ENCODE measurements around the gene MS4A15.
"Not testable (repeated sequence)": the region's sequence is repeated elsewhere in the genome, so short reads cannot be mapped to it uniquely, and the experiment has no call there.

The MS4A15 gene, protein sequence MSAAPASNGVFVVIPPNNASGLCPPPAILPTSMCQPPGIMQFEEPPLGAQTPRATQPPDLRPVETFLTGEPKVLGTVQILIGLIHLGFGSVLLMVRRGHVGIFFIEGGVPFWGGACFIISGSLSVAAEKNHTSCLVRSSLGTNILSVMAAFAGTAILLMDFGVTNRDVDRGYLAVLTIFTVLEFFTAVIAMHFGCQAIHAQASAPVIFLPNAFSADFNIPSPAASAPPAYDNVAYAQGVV

DNA sequence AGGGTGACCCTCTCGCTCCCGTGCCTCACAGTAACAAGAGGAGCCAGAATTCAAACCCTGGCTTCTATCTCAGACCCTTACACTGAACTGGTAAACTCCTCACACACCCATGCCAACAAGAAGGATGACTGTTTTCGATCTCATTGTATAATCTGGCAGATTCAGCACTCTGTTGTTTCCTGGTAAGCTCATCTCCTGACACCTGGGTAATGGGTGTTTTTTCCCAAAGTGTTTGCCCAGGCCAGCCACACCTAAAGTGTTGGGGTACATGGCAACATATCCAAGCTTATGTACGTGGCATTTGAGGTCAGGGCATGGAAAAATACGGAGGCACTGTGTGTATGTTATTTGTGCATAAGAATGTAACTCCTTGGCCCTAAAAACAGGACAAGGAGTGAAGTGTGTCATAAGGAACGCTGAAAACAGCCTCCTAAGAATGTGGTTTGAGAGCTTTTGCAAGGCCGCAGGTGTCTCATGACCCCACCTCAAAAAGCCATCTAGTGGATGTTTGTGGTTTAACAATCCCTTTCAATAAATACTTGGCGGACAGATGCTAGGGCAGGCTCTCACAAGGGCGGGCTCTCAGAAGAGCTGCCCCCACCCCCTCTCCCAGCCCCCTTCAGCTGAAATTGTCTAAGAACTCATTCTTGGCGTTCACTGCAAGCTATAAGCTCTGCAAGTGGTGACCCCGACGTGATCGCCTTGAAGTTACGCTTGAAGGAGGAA is at the start of gene MS4A15:
Gene MS4A15, plus strand, starts transcription at position 561 of the 726 bp plus-strand sequence. CDS start 6,867 bp downstream, outside the sequence.
- Histone ChIP-seq H3K27me3 (replicated peaks; ENCODE audit: control insufficient read depth, insufficient read depth, low read length) (peaks cover 53% of the 10 kb centered on the region), H3K4me3 (ENCODE audit: low read length) (no peak within 1 kb of the TSS), H3K9me3 (ENCODE audit: control insufficient read depth, low read length) (peaks cover 4% of the 10 kb centered on the region), H3K4me1 (ENCODE audit: control insufficient read depth, insufficient read depth, low read length) (no peaks in the 10 kb centered on the region), H3K36me3 (ENCODE audit: control insufficient read depth, insufficient read depth, low read length, severe bottlenecking) (no peaks in the 10 kb centered on the region), H3K9ac (ENCODE audit: low read length) (no peak within 1 kb of the TSS)
- no peak for DNase-seq (ENCODE audit: low read depth)

DNA sequence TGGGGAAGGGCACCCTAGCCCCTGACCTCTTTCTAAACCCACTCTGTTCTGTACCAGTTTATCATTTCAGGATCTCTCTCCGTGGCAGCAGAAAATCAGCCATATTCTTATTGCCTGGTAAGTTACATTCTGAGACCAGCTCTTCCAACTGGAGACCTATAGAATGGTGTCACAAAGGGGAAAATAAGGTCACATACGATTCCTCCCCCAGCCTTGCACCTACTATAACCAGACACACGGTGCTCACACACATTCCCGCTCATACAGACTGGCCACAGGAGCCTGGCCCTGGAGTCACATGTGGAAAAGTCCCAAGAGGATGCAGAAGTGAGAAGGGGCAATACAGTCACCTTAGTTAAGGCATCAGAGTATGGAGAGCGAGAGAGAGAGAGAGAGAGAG is 49.7 kb upstream of the MS4A15 start:
- Histone ChIP-seq H3K9me3 (ENCODE audit: control insufficient read depth, low read length) (no peaks in the 10 kb centered on the region), H3K36me3 (ENCODE audit: control insufficient read depth, insufficient read depth, low read length, severe bottlenecking) (no peaks in the 10 kb centered on the region), H3K4me3 (ENCODE audit: low read length) (no peak overlapping the region), H3K27me3 (replicated peaks; ENCODE audit: control insufficient read depth, insufficient read depth, low read length) (no peaks in the 10 kb centered on the region), H3K9ac (ENCODE audit: low read length) (no peak overlapping the region), H3K4me1 (ENCODE audit: control insufficient read depth, insufficient read depth, low read length) (no peaks in the 10 kb centered on the region)
- DNase-seq (ENCODE audit: low read depth), result no peak

DNA sequence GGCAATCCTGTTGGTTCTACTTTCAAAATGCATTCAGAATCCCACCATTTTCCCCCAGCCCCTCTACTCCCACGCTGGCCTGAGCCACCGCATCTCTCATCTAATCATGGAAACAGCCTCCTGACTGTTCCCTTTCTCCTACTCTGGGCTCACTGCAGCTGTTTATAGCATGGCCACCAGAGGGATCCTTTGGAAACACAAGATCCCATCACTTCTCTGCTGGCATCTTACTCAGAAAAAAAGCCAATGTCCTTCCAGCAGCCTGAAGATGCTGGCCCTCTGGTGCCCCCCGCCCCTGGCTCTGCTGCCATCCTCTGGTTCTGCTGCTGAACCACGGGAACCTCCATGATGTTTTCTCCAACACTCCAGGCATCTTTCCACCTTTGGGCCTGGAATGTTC is 46.2 kb upstream of the MS4A15 start:
- no peak for DNase-seq (ENCODE audit: low read depth)
- H3K4me1 ChIP-seq (ENCODE audit: control insufficient read depth, insufficient read depth, low read length), result no peaks in the 10 kb centered on the region
- H3K9ac ChIP-seq (ENCODE audit: low read length), result no peak overlapping the region
- H3K4me3 ChIP-seq (ENCODE audit: low read length), result no peak overlapping the region
- no peaks in the 10 kb centered on the region for H3K36me3 ChIP-seq (ENCODE audit: control insufficient read depth, insufficient read depth, low read length, severe bottlenecking)
- H3K9me3 ChIP-seq (ENCODE audit: control insufficient read depth, low read length), result no peaks in the 10 kb centered on the region
- H3K27me3 ChIP-seq (replicated peaks; ENCODE audit: control insufficient read depth, insufficient read depth, low read length), result no peaks in the 10 kb centered on the region

DNA sequence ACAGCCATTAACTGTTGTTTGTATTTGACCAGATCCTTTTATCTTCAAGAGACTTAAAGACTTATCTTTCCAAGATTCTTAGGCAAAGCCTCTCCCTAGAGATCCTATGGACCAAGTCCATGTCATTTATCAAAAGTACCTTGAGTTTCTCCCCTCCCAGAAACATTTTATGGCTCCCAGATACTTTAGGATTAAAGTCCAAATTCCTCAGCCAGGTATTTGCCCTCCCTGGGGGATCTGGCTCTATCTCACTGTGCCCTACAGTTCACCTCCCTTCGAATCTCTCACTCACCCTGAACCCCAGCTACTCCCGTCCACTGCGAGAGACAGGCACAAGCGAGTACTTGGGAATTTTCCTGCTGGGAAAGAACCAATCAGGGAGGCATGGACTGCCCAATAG is 45.4 kb upstream of the MS4A15 start:
- no peaks in the 10 kb centered on the region for H3K27me3 ChIP-seq (replicated peaks; ENCODE audit: control insufficient read depth, insufficient read depth, low read length)
- H3K4me1 ChIP-seq (ENCODE audit: control insufficient read depth, insufficient read depth, low read length), result no peaks in the 10 kb centered on the region
- no peak for DNase-seq (ENCODE audit: low read depth)
- no peak overlapping the region for H3K9ac ChIP-seq (ENCODE audit: low read length)
- no peaks in the 10 kb centered on the region for H3K36me3 ChIP-seq (ENCODE audit: control insufficient read depth, insufficient read depth, low read length, severe bottlenecking)
- no peak overlapping the region for H3K4me3 ChIP-seq (ENCODE audit: low read length)
- H3K9me3 ChIP-seq (ENCODE audit: control insufficient read depth, low read length), result no peaks in the 10 kb centered on the region

DNA sequence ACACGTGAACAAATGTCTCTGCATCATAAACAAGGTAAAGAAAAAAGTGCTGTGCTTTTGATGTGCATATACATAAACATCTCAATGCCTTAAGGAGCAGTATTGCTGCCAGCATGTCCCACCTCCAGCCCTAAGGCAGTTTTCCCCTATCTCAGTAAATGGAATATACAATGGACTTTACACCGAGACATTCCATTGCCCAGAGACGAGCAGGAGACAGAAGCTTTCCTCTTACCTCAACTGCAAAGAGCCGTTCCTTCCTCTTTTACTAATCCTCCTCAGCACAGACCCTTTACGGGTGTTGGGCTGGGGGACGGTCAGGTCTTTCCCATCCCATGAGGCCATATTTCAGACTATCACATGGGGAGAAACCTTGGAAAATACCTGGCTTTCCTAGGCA is 43.2 kb upstream of the MS4A15 start:
- DNase-seq (ENCODE audit: low read depth); H3K27me3 ChIP-seq (replicated peaks; ENCODE audit: control insufficient read depth, insufficient read depth, low read length); H3K4me1 ChIP-seq (ENCODE audit: control insufficient read depth, insufficient read depth, low read length); H3K36me3 ChIP-seq (ENCODE audit: control insufficient read depth, insufficient read depth, low read length, severe bottlenecking); H3K4me3 ChIP-seq (ENCODE audit: low read length); H3K9me3 ChIP-seq (ENCODE audit: control insufficient read depth, low read length); H3K9ac ChIP-seq (ENCODE audit: low read length): not testable (repeated sequence)

DNA sequence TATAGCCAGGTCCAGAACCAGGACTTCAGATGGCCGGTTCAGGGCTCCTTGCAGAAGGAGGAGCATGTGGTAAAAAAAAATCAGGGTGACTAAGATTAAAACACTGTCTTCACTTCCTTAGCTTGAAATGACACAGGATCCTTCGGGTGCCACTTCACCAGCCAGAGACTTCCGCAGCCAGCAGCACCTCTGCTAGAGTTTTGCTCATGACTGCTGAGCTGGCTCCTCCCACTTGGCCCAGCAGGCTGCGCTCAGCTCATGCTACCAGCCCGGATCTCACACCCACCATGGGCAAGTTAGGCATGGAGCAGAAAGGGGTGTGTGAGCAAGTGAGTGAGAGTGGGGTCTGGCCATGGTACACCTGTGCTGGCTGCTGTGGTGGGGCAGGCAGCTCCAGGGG is 38.7 kb upstream of the MS4A15 start:
- H3K27me3 ChIP-seq (replicated peaks; ENCODE audit: control insufficient read depth, insufficient read depth, low read length), result peaks cover 3% of the 10 kb centered on the region
- no peaks in the 10 kb centered on the region for H3K4me1 ChIP-seq (ENCODE audit: control insufficient read depth, insufficient read depth, low read length)
- H3K9ac ChIP-seq (ENCODE audit: low read length), result no peak overlapping the region
- no peaks in the 10 kb centered on the region for H3K36me3 ChIP-seq (ENCODE audit: control insufficient read depth, insufficient read depth, low read length, severe bottlenecking)
- peaks cover 7% of the 10 kb centered on the region for H3K9me3 ChIP-seq (ENCODE audit: control insufficient read depth, low read length)
- no peak for DNase-seq (ENCODE audit: low read depth)
- H3K4me3 ChIP-seq (ENCODE audit: low read length), result no peak overlapping the region

DNA sequence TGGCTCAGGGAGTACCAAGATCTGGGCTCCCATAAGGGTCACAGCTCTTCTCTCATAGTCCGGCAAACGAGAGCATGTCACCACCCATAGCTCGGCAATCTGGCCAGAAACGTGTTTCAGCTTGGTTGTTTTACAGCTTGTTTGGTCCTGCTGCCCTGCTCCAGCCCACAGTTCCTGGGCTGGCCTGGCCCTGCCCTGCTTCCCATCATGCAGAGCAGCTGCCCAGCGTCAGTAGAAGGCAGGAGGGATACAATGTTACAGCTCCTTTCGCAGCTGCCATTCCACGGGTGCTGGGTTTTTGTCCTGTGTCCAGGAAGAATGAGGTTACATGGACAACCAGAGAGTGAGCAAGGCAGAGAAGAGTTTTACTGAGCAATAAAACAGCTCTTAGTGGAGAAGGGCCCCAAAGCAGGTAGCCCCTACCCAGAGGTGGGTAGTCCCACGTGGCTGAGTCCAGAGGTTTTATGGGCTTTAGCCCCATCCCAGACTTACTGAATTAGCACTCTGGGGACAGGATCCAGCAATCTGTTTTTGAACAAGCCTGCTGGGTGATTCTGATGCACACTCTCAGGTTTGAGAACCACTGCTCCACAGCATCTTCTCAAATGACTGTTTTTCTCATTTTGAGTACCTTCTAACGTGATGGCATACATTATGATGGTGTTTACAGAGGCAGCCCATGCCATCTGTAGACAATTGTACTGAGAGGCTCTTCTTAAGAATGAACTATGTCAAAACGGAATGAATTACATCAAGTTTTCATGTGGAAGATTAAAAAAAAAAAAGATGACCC is 37.9 kb upstream of the MS4A15 start:
- Histone ChIP-seq H3K27me3 (replicated peaks; ENCODE audit: control insufficient read depth, insufficient read depth, low read length) (peaks cover 8% of the 10 kb centered on the region), H3K9me3 (ENCODE audit: control insufficient read depth, low read length) (peaks cover 7% of the 10 kb centered on the region), H3K9ac (ENCODE audit: low read length) (no peak overlapping the region), H3K36me3 (ENCODE audit: control insufficient read depth, insufficient read depth, low read length, severe bottlenecking) (no peaks in the 10 kb centered on the region), H3K4me3 (ENCODE audit: low read length) (no peak overlapping the region), H3K4me1 (ENCODE audit: control insufficient read depth, insufficient read depth, low read length) (no peaks in the 10 kb centered on the region)
- DNase-seq (ENCODE audit: low read depth), result no peak

DNA sequence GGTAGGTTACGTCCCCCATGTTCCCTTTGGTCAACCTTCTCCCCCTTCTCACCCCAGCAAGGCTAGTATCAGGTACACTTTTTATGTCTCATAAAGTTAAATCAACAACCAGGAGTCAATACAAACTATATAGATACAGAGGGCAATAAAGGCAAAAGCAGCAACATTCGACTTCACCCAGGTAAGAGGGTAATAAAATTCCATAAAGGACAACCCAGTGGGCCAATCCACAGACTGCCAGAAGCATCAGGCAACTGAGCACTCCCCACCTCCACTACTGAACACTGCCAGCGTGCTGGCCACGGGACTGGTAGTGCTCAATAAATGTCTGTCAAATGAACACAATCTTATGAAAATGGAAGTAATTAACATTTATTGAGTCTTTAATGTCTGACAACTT is 37.3 kb upstream of the MS4A15 start:
- no peak for DNase-seq (ENCODE audit: low read depth)
- H3K9me3 ChIP-seq (ENCODE audit: control insufficient read depth, low read length), result peaks cover 7% of the 10 kb centered on the region
- no peaks in the 10 kb centered on the region for H3K36me3 ChIP-seq (ENCODE audit: control insufficient read depth, insufficient read depth, low read length, severe bottlenecking)
- H3K4me1 ChIP-seq (ENCODE audit: control insufficient read depth, insufficient read depth, low read length), result no peaks in the 10 kb centered on the region
- H3K27me3 ChIP-seq (replicated peaks; ENCODE audit: control insufficient read depth, insufficient read depth, low read length), result peaks cover 9% of the 10 kb centered on the region
- H3K9ac ChIP-seq (ENCODE audit: low read length), result no peak overlapping the region
- H3K4me3 ChIP-seq (ENCODE audit: low read length), result no peak overlapping the region

DNA sequence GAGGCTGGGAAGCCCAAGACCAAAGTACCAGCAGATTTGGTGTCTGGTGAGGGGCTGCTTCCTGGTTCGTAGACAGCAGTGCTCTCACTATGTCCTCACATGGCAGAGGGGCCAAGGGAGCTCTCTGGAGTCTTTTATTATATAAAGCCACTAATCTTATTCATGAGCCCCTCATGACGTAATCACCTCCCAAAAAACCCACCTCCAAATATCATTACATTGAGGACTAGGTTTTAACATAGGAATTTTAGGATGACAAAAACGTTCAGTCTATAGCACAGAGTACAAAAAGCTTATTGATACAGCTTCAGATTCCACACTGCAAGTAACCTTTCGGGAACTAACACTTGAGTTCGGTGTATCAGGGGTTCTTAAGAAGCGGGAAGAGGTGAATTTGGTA is 36.2 kb upstream of the MS4A15 start:
- no peaks in the 10 kb centered on the region for H3K4me1 ChIP-seq (ENCODE audit: control insufficient read depth, insufficient read depth, low read length)
- no peaks in the 10 kb centered on the region for H3K36me3 ChIP-seq (ENCODE audit: control insufficient read depth, insufficient read depth, low read length, severe bottlenecking)
- peaks cover 12% of the 10 kb centered on the region for H3K27me3 ChIP-seq (replicated peaks; ENCODE audit: control insufficient read depth, insufficient read depth, low read length)
- peaks cover 7% of the 10 kb centered on the region for H3K9me3 ChIP-seq (ENCODE audit: control insufficient read depth, low read length)
- H3K4me3 ChIP-seq (ENCODE audit: low read length), result no peak overlapping the region
- DNase-seq (ENCODE audit: low read depth), result no peak
- no peak overlapping the region for H3K9ac ChIP-seq (ENCODE audit: low read length)

DNA sequence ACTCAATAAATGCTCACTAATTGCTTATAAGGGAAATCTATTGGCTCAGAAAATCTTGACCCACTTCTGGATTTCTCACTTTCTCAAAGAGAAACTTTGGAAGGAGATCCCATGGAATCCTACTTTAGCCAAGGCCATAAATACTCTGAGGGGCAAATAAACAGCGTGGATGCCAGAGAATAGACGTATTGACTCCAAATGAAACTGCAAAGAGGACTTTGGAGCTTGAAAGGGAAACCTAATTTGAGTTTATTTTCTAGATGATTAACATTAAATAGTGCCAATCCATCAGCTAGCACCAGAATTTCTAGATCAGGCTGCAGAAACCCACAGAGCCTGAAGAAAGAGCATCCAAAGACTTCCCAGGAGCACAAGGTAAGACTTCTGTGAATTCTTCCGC is 32.2 kb upstream of the MS4A15 start, which contains the start of gene MS4A18:
Gene MS4A18, plus strand, starts transcription at position 301 of the 400 bp plus-strand sequence.
- Histone ChIP-seq H3K9ac (ENCODE audit: low read length) (no peak within 1 kb of the TSS), H3K4me3 (ENCODE audit: low read length) (no peak within 1 kb of the TSS), H3K9me3 (ENCODE audit: control insufficient read depth, low read length) (no peaks in the 10 kb centered on the region), H3K36me3 (ENCODE audit: control insufficient read depth, insufficient read depth, low read length, severe bottlenecking) (no peaks in the 10 kb centered on the region), H3K27me3 (replicated peaks; ENCODE audit: control insufficient read depth, insufficient read depth, low read length) (peaks cover 24% of the 10 kb centered on the region), H3K4me1 (ENCODE audit: control insufficient read depth, insufficient read depth, low read length) (no peaks in the 10 kb centered on the region)
- no peak for DNase-seq (ENCODE audit: low read depth)

DNA sequence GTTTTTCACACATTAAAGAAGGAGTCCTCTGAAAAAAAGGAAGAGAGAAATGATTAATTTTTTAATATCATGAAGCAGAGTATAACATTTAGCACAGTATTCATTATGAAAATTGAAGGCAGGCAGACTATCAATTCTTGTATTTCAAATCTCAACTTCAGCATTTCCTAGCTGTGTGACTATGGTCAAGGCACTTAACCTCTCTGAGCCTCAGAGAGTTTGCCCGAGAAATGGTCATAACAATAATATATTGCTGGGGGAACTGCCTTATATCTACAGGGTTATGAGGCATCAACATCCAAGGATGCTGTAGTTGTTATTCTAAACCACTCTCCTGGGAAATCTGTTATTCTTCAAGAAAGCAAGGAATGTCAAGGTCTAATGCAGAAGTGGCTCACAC is 31.1 kb upstream of the MS4A15 start:
- H3K36me3 ChIP-seq (ENCODE audit: control insufficient read depth, insufficient read depth, low read length, severe bottlenecking), result no peaks in the 10 kb centered on the region
- H3K27me3 ChIP-seq (replicated peaks; ENCODE audit: control insufficient read depth, insufficient read depth, low read length), result peaks cover 29% of the 10 kb centered on the region
- no peak for DNase-seq (ENCODE audit: low read depth)
- no peak overlapping the region for H3K4me3 ChIP-seq (ENCODE audit: low read length)
- H3K9me3 ChIP-seq (ENCODE audit: control insufficient read depth, low read length), result no peaks in the 10 kb centered on the region
- H3K9ac ChIP-seq (ENCODE audit: low read length), result no peak overlapping the region
- H3K4me1 ChIP-seq (ENCODE audit: control insufficient read depth, insufficient read depth, low read length), result no peaks in the 10 kb centered on the region

Measured in adipocyte (in vitro differentiated cells).